Endothelial cell (in vitro differentiated cells): Measurements from ENCODE around the gene DAP. TPM values are rescaled to one million over a fixed set of nuclear protein-coding genes. Genes with fewer than 3 reads are reported as not detected.

Experiments used
- DNase-seq: peaks from one replicate; pipeline ENCODE4 v3.0.0; 2021; ENCODE audit warnings: low spot score
- H3K27ac Mint-ChIP-seq: one replicate; pipeline ENCODE4 v1.8.0; 2021; ENCODE audit warnings: mixed read lengths, inconsistent platforms; ENCODE audit not compliant: unreplicated experiment
- H3K27me3 Mint-ChIP-seq: one replicate; pipeline ENCODE4 v1.8.0; 2021; ENCODE audit warnings: mild to moderate bottlenecking, moderate library complexity, mixed read lengths, inconsistent platforms; ENCODE audit not compliant: unreplicated experiment
- H3K36me3 Mint-ChIP-seq: one replicate; pipeline ENCODE4 v1.8.0; 2021; ENCODE audit warnings: mild to moderate bottlenecking, low read depth, mixed read lengths, inconsistent platforms; ENCODE audit not compliant: unreplicated experiment
- H3K4me1 Mint-ChIP-seq: one replicate; pipeline ENCODE4 v1.8.0; 2021; ENCODE audit warnings: mild to moderate bottlenecking, mixed read lengths, inconsistent platforms; ENCODE audit not compliant: unreplicated experiment
- H3K4me3 Mint-ChIP-seq: one replicate; pipeline ENCODE4 v1.8.0; 2021; ENCODE audit warnings: mild to moderate bottlenecking, mixed read lengths, inconsistent platforms; ENCODE audit not compliant: unreplicated experiment
- H3K9me3 Mint-ChIP-seq: one replicate; pipeline ENCODE4 v1.8.0; 2021; ENCODE audit warnings: mixed read lengths, inconsistent platforms; ENCODE audit not compliant: unreplicated experiment
- CTCF ChIP-seq: fragments of 200-600 bp; sonication (generic); IDR thresholded peaks from one replicate; pipeline ENCODE4 v1.5.0; 2021; ENCODE audit warnings: antibody characterized with exemption; ENCODE audit not compliant: unreplicated experiment
- total RNA-seq: library from RNA; stranded (reverse); fragmentation: NEBNext Ultra II Directional; extraction: Animal tissue kit (Norgen Biotek cat#: 25700); gene quantifications from one replicate; pipeline ENCODE4 v1.2.1, GENCODE V29; 2021; ENCODE audit not compliant: unreplicated experiment

The DAP gene
- total RNA-seq, 1 donor from 2014 or later, result 231 TPM

- no peak overlapping the region for H3K27ac Mint-ChIP-seq
- no peak overlapping the region for H3K4me3 Mint-ChIP-seq
- H3K27me3 Mint-ChIP-seq, result no peaks in the 10 kb centered on the region
- DNase-seq, result no peak
- H3K4me1 Mint-ChIP-seq, result peaks cover 69% of the 10 kb centered on the region
- TF ChIP-seq CTCF, result no peak
- peaks cover 21% of the 10 kb centered on the region for H3K36me3 Mint-ChIP-seq
- H3K9me3 Mint-ChIP-seq, result no peaks in the 10 kb centered on the region
Observed at GRCh38 chr5:10702040-10702629, 58.9 kb downstream of the DAP start.

DNA sequence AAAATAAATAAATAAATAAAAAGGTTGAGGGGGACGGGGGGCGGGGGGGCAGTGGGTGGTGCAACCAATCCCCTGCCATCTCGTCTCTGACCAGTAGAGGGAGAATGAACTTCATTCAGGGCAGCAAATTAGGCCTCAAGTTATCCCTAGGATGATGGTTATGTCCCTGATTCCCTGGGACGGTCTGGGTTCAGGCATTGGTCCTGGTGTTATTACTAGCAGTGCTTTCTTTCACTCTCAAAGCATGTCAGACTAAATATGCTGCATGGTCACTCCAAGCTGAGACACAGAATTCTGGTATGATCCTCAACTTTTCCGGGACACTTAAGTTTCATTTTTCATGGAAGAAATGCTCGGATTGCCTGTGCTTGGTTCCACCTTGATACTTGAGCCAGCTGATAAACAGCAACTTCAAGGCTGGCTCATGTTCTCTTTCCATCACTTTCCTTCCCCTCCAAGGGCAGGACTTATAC, 59.4 kb downstream of the DAP start:
- Mint-ChIP-seq H3K9me3 (no peaks in the 10 kb centered on the region), H3K36me3 (peaks cover 21% of the 10 kb centered on the region), H3K4me3 (no peak overlapping the region), H3K27ac (no peak overlapping the region), H3K27me3 (no peaks in the 10 kb centered on the region), H3K4me1 (peaks cover 70% of the 10 kb centered on the region)
- DNase-seq, result peak; percentile 69
- peak; percentile 88 for TF ChIP-seq CTCF

- H3K27ac Mint-ChIP-seq, result no peak overlapping the region
- peaks cover 70% of the 10 kb centered on the region for H3K4me1 Mint-ChIP-seq
- H3K9me3 Mint-ChIP-seq, result no peaks in the 10 kb centered on the region
- DNase-seq, result no peak
- H3K27me3 Mint-ChIP-seq, result no peaks in the 10 kb centered on the region
- H3K4me3 Mint-ChIP-seq, result no peak overlapping the region
- peaks cover 14% of the 10 kb centered on the region for H3K36me3 Mint-ChIP-seq
- no peak for TF ChIP-seq CTCF
Observed at GRCh38 chr5:10700516-10700915, 60.5 kb downstream of the DAP start.

DNA sequence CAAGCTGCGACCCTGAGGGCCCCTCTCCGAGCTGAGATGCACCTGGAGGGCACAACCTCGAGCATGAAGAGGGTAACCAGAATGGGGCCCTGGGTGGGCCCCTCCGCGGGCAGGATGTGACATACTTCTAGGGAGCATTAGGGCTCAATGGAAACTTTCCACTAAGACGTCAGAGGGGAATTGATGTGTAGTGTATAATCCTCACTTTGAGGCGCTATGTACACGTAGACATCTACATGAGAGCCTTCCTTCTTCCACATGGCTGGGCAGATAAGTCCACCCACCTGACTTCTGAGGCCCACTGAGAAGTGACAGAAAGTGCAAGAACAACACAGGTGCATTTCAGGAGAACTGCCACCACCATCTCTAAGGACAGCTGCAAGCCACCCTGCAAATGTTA, 61.0 kb downstream of the DAP start:
- no peak for DNase-seq
- Mint-ChIP-seq H3K36me3 (peaks cover 13% of the 10 kb centered on the region), H3K27me3 (no peaks in the 10 kb centered on the region), H3K9me3 (no peaks in the 10 kb centered on the region), H3K4me3 (peak overlapping the region; percentile 47), H3K4me1 (peaks cover 69% of the 10 kb centered on the region), H3K27ac (peak overlapping the region; percentile 93)
- no peak for TF ChIP-seq CTCF

- no peak for DNase-seq
- Mint-ChIP-seq H3K4me3 (no peak overlapping the region), H3K27ac (peak overlapping the region; percentile 93), H3K9me3 (no peaks in the 10 kb centered on the region), H3K4me1 (peaks cover 65% of the 10 kb centered on the region), H3K36me3 (peaks cover 13% of the 10 kb centered on the region), H3K27me3 (no peaks in the 10 kb centered on the region)
- no peak for TF ChIP-seq CTCF
Observed at GRCh38 chr5:10699281-10699874, 61.7 kb downstream of the DAP start.
